Left renal cortex interstitium (tissue), 4 donors: ENCODE data around the gene TRIM72. TPM values are rescaled to one million over a fixed set of nuclear protein-coding genes. Genes with fewer than 3 reads are reported as not detected.
"Not testable (repeated sequence)": the region's sequence is repeated elsewhere in the genome, so short reads cannot be mapped to it uniquely, and the experiment has no call there.

Experiments used
- DNase-seq, 4 donors: peaks; one replicate each; pipeline ENCODE4 v3.0.0-alpha.2; 2013; ENCODE audit warnings: low read depth in 4 of 4, low spot score in 2 of 4, missing footprints in 1 of 4
- polyA plus RNA-seq, 4 donors: library from polyadenylated mRNA; unstranded; fragments of 120-200 nt; gene quantifications; one replicate each; pipeline ENCODE4 v1.2.1, GENCODE V29; 2013; ENCODE audit not compliant: insufficient read length in 4 of 4

The TRIM72 gene
- polyA plus RNA-seq, 4 donors: 0.05 to 0.17 (median 0.09) TPM

- no peak for DNase-seq
Observed at GRCh38 chr16:31190061-31190460, 23.9 kb upstream of the TRIM72 start.

DNA sequence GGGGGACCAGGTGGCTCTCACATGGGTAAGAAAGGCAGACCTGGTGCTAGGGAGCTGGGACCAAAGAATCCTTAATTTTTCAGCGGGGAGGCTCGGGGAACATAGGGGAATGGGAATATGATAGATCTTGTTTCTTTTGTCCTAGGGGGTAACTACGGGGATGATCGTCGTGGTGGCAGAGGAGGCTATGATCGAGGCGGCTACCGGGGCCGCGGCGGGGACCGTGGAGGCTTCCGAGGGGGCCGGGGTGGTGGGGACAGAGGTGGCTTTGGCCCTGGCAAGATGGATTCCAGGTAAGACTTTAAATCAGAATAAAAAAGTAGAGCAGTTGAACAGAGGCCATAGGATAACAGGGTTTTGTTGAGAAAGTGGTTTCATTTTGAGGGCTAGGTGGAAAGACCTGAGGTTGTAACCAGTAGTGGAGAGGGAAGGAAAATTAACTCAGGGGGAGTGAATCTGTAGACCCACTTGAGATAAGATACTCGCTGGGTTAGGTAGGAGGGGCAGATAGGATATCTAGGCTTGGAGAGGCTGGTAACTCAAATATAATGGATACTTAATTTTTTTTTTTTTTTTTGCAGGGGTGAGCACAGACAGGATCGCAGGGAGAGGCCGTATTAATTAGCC lies 23.0 kb upstream of the TRIM72 start:
- DNase-seq: no peak

GRCh38 chr16:31191697-31192428 lies 22.1 kb upstream of the TRIM72 start:
- no peak for DNase-seq

- DNase-seq: no peak
Observed at GRCh38 chr16:31192856-31193642, 20.9 kb upstream of the TRIM72 start.

GRCh38 chr16:31193874-31194273 lies 20.0 kb upstream of the TRIM72 start:
- DNase-seq: no peak

- no peak for DNase-seq
Observed at GRCh38 chr16:31194898-31195297, 19.0 kb upstream of the TRIM72 start.

GRCh38 chr16:31195861-31196260 lies 18.1 kb upstream of the TRIM72 start:
- not testable (repeated sequence) for DNase-seq

DNA sequence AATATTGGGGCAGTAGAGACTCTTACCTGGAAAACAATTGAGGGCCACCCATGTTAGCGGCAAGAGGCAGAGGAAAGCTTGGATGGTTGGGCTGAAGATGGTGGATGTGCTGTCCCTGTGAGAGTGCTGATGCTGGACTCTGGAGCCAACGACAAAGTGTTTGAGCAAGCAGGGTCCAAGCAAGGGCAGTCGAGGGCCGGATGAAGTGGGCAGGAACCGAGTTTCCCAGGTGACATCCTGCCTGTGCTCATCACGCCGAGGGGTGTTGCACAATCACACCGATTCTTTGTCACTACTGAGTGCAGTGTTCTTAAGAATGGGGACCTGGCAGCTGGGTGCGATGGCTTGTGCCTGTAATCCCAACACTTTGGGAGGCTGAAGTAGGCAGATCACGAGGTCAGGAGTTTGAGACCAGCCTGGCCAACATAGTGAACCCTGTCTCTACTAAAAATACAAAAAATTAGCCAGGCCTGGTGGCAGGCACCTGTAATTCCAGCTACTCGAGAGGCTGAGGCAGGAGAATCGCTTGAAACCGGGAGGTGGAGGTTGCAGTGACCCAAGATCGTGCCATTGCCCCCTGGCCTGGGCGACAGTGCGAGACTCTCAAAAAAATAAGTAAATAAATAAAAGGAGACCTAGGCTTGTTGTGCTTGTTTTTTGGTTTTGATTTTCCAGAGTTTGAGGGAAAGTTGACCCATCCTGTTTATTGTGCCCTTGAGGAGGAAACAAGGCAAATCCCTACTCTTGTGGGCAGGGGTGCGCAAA lies 17.4 kb upstream of the TRIM72 start:
- DNase-seq: no peak

DNA sequence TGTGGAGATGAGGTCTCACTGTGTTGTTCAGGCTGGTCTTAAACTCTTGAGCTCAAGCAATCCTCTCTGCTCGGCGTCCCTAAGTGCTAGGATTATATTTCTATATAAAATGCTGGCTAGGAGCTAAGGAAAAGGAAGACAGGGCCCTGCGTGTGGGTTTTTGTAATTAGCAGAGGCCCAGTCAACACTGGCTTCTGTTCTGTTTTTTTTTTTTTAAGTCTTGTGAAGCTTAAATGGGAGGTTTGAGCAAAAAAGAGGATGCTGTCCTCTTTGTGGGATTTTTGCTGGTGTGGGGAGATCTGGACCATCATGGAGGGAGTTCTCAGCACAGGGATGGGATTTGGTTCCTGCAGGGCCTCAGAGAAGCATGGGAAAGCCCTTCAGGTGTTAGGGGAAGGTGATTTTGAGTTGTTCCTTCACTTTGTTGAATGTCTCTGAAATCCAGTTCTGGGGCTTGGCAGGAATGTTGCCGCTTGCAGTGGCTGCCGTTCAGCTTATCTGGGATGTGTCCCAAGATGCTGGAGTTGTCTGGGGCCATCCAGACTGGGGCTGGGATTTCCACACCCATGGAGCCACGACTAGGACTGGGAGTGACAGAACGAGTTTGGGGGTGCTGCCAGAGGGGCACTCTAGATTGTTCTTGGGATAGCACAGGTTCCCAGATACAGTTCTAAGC lies 15.6 kb upstream of the TRIM72 start:
- DNase-seq: no peak

GRCh38 chr16:31199430-31200041 lies 14.4 kb upstream of the TRIM72 start:
- no peak for DNase-seq

DNA sequence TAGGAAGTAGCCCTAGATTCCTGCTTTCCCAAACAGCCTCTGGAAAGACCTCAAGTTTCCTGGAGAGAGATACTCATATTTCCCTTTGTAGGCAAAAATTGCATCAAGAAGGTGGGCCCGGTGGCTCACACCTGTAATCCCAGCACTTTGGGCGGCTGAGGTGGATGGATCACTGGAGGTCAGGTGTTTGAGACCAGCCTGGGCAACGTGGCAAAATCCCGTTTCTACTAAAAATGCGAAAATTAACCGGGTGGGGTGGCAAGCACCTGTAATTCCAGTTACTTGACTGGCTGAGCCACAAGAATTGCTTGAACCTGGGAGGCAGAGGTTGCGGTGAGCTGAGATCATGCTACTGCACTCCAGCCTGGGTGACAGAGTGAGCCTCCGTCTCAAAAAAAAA lies 13.8 kb upstream of the TRIM72 start:
- DNase-seq: not testable (repeated sequence)

DNA sequence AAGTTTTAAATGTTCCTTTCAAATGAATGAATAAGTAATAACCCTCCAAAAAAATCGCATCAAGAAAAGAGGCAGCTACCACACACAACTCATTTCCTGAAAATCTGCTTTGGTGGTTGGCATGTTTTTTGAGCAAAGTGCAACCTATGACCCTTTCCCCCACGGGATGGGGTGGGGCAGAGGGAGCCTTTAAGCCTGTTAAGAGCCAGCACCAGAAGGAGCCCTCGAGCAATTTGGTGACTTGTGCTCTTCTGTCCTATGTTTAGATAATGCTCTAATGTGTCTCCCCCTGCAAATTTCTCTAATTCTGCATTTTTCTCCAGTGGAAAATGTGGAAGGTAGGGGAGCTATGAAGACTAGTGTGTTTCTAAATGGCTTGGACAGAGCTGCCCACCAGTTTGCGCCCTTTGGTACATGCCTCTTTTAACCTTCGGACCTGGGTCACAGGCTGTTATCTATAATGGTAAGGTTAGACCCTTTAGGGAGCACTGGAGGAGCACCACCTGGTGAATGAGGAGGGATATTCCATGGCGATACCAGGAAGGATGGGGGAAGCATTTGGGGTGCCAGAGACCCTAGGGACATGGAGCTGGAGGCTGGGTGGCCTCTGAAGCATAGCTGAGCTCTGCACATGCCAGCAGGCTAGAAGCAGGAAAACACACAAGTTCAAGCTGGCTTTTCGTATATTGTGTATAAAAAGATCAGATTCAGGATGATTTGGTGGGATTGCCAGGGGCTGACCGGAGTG lies 12.9 kb upstream of the TRIM72 start:
- no peak for DNase-seq

DNA sequence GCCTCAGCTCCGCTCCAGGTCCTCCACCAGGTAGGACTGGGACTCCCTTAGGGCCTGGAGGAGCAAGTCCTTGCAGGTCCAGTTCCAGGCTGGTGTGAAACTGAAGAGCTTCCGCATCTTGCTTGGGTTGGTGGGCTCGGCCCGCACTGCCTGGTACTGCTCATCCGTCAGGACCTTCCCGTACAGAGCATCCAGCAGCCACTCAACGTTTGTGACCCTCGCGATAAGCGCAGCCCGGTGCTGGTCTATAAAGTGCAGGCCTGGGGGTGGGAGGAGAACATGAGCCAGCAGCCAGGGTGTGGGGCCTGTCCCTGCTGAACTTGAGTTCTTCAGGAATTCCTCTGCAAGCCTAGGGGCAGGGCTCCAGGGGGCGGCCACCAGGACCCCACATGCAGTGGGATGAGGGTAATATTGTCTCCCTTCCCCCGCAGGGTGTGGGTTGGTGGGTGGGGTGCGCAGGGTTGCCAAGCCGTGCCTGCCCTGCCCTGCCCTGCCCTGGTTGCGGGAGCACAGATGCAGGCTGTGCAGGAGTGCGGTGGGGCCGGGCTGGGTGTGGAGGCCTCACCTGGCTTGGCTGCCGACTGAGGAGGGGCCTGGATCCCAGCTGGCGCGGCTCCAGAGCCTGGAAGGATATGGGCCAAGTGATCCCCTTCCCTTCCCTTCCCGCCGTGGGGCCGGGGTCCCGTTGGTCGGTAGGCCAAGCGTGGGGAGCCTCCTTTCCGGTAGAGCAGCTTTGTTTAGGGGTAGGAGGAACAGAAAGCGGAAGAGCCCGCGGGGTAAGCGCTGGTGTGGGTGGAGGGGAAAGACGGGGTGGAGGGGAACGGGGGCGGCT lies 12.1 kb upstream of the TRIM72 start:
- DNase-seq: no peak

DNA sequence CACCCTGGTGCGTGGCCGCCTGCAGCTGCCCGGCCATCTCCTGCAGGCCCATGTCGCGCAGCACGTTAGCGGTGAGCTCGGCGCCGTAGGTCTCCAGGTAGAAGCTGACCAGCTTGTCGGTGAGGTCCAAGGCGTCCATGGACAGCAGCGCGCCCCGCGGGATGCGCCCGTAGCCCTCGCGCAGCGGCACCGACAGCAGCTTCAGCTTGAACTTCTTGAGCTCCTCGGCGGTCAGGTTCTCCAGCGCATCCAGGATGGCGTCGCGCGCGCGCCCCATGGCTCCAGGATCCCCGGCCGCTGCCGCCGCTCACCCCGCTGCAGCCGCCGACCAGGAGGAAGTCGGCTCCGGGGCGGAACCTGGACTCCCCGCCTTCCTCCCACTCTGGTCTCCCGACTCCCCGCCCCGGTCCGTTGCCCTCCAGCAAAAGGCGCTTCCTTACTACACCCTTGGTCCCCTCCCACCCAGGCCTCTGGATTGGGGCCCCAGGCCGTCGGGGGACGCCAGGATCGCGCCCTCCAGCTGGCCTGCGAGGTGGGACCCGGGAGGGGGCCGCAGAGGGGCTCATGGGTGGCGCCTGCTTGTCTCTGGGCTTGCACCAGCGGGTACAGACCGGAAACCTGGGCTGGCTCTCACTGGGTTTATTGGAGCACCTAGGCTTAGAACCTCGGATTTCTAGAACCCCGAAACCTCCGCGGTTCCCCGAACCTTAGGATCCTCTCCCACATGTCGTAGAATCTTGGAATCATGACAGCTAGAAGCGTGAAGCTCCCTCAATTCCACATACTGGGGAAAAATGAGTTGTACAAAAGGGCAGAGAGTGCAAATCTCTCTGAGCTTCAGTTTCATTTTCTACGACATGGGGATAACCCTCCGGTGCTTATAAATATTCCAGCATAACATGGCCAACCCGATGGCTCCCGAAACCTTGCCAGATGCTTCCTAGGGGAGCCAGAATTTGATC lies 11.2 kb upstream of the TRIM72 start, which contains the start of gene PYCARD:
Gene PYCARD (minus strand): TSS at position 347 of the 962 bp plus-strand sequence. CDS start 70 bp downstream, at position 277.
- no peak for DNase-seq

GRCh38 chr16:31204871-31205666 lies 8.8 kb upstream of the TRIM72 start:
- DNase-seq: no peak

DNA sequence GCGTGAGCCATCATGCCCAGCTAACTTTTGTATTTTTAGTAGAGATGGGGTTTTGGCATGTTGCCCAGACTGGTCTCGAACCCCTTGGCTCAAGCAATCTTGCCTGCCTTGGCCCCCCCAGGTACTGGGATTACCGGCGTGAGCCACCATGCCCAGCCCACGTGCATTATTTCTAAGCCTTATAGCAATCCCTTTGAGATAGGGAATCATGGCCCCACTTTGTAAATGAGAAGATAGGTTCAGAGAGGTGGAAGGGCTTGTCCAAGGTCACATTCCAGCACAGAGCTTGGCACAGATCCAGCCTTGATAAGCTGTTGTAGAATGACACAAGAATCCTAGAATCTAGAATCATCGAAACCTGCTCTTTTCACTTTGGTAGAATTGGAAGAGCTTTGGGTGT lies 7.1 kb upstream of the TRIM72 start:
- no peak for DNase-seq
